ENCODE measurements around the gene SRPK3.

The SRPK3 gene

GRCh38 chrX:153829799-153830639 is 49.2 kb downstream of the SRPK3 start, which contains the start of gene PDZD4:
PDZD4 (minus strand) TSS chrX:153830544; CDS start chrX:153830298, 246 bp downstream.
- Mint-ChIP-seq H3K27me3 (ENCODE audit: low read depth) (peaks cover 56% of the 10 kb centered on the region), H3K27ac (no peak within 1 kb of the TSS), H3K4me3 (peak within 1 kb of the TSS; percentile 60)

DNA sequence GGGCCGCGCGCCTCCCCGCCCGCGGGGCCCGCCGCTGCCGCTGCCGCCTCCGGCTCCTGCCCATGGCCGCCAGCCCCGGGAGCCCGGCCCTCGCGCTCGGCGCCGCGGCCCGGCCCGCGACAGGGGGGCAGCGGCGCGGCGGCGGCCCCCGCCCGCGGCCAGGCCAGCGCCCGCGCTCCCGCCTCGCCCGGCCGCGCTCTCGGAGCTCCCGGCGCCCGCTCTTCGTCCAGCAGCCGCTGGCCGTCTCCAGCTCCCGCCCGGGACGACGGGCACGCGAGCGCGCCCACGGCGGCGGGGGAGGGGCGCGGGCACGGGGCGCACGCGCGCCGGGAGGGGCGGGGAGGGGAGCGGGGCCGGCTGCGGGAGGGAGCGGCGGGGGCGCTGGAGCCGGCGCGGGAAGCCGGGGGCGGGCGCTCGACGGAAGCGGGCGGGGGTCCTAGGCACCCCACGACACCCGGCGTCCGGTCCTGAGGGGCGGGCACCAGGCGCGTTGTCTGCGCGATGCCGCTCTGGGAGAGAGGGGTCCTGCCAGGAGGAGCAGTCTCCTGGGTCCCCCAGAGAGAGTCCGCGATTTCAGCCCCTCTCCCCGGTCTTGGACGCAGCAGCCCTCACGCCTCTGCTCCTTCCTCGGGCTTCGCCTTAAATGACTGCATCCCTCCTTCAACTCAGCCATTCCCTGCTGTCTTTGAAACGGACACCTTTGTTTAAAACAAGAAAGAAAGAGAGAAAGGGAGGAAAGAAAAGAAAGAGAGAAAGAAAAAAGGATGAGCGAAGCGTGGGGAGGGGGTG is 50.0 kb downstream of the SRPK3 start:
- Mint-ChIP-seq H3K4me1 (ENCODE audit: low read depth) (peaks cover 3% of the 10 kb centered on the region), H3K27ac (no peak overlapping the region), H3K4me3 (no peak overlapping the region), H3K36me3 (ENCODE audit: low read depth) (no peaks in the 10 kb centered on the region), H3K9me3 (no peaks in the 10 kb centered on the region), H3K27me3 (ENCODE audit: low read depth) (peaks cover 51% of the 10 kb centered on the region)

More at GRCh38 chrX:153829799-153830639, 49.2 kb downstream of the SRPK3 start, which contains the start of gene PDZD4:
- Mint-ChIP-seq H3K4me1 (ENCODE audit: low read depth) (peaks cover 3% of the 10 kb centered on the region), H3K9me3 (no peaks in the 10 kb centered on the region), H3K36me3 (ENCODE audit: low read depth) (no peaks in the 10 kb centered on the region)

- Mint-ChIP-seq H3K4me3 (peak overlapping the region; percentile 44), H3K27me3 (ENCODE audit: low read depth) (peaks cover 51% of the 10 kb centered on the region), H3K4me1 (ENCODE audit: low read depth) (peaks cover 3% of the 10 kb centered on the region), H3K36me3 (ENCODE audit: low read depth) (no peaks in the 10 kb centered on the region), H3K27ac (no peak overlapping the region), H3K9me3 (no peaks in the 10 kb centered on the region)
These were observed 50.7 kb downstream of the SRPK3 start for GRCh38 chrX:153831429-153832150.

DNA sequence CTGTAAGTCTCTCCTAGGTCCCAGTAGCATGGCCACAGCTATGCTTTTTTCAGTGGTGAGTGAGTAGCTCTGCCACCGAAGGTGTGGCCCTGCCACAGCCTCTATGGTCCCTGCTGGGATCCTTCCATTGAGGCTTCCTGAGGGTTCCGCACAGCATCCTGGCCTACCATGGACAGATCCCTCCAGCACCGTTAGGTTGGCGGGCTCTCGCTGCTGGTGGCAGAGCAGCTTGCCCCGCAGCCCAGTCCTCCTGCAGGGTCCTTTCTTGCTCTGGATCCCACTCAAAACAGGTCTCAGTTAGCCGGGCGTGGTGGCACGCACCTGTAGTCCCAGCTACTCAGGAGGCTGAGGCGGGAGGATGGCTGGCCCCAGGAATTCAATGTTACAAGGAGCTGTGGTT is 51.9 kb downstream of the SRPK3 start:
- H3K4me1 Mint-ChIP-seq (ENCODE audit: low read depth) = no peaks in the 10 kb centered on the region
- peaks cover 40% of the 10 kb centered on the region for H3K27me3 Mint-ChIP-seq (ENCODE audit: low read depth)
- no peak overlapping the region for H3K4me3 Mint-ChIP-seq
- no peaks in the 10 kb centered on the region for H3K36me3 Mint-ChIP-seq (ENCODE audit: low read depth)
- no peaks in the 10 kb centered on the region for H3K9me3 Mint-ChIP-seq
- no peak overlapping the region for H3K27ac Mint-ChIP-seq
